Measurements from ENCODE around the gene ZNF14. TPM values are rescaled to one million over a fixed set of nuclear protein-coding genes. Genes with fewer than 3 reads are reported as not detected.

Gene ZNF14
- total RNA-seq = 3.4 and 4.6 TPM in 2 replicates

DNA sequence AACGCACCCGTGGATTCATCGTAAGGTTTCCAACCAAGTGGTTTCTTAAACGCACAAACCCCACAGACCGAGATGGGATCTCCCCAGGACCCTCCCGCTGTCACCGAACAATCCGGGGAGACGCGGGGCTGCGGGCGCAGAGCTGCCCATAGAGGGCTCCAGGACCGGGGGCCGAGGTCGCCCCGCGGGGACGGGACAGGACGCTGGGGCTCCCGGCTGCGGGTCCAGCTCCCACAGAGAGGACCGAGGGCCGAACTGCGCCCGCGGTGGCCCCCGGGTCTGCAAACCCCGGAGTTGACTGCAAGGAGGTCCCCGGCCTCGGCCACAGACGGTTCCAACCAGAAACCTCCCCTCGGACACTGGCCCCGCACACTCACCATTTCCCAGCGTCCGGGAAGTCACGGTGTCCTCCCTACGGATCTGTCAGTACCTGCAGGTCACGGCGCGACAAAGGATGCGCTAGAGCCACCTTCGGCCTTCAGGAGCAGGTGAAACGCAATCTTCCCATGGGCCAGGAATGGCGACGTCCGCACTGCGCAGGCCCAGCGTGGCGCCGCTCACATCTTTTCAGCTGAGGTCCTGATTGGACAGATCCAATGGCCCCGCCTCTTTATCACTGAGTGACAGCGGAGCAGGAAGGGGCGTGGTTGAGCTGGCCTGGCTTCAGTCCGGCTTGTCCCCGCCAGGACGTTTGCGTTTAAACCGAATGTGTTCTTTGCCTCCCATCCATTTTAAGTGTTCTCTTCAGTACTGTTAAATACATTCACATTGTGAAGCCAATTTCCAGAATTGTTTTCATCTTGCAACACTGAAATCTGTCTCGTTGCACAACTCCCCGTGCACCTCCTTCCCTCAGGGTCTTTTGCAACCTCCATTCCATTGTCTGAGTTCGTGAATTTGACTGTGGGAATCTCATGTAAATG is at the start of gene ZNF14:
Gene ZNF14, minus strand, starts transcription at position 534 of the 923 bp plus-strand sequence. Its CDS starts 154 bp downstream, at position 380.

DNA sequence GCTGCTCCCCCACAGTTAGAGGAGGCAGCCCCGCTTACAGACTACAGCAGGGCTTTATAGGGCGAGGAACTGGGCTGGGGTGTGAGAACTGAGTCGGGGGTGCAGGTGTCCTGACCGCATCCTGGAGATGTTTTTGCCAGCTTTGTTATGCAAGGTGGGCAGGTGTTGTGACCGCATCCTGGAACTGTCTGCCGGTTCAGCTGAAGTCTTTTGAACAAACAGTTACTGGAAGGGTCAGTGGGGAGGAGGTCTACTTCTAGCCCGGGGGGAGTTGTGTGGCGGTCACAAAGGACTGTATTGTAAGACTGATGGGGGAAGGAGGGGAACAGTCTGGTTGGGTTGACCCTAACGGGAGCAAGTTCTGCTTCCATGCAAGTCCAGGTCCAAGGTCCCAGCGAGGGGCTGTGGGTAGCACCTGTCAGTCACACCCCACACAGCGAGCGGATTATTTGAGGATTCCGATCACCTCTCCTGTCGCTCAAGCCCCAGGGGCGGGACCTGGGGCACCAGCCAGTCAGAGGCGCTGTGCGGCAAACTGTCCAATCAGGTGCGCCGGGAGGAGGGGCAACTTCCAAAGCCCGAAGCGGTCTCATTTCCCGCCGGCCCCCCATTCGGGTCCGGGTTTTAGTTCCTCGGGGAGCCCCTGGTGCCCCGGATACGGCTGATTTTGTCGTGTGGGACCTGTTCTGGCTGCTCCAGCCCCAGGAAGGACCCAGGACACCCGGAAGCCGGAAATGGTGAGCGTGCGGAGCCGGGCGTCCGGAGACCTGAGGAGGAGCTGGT is 64.5 kb downstream of the ZNF14 start, which contains the start of gene ZNF101:
Gene ZNF101, plus strand, starts transcription at position 610 of the 783 bp plus-strand sequence. Its CDS starts 125 bp downstream, at position 735.

DNA sequence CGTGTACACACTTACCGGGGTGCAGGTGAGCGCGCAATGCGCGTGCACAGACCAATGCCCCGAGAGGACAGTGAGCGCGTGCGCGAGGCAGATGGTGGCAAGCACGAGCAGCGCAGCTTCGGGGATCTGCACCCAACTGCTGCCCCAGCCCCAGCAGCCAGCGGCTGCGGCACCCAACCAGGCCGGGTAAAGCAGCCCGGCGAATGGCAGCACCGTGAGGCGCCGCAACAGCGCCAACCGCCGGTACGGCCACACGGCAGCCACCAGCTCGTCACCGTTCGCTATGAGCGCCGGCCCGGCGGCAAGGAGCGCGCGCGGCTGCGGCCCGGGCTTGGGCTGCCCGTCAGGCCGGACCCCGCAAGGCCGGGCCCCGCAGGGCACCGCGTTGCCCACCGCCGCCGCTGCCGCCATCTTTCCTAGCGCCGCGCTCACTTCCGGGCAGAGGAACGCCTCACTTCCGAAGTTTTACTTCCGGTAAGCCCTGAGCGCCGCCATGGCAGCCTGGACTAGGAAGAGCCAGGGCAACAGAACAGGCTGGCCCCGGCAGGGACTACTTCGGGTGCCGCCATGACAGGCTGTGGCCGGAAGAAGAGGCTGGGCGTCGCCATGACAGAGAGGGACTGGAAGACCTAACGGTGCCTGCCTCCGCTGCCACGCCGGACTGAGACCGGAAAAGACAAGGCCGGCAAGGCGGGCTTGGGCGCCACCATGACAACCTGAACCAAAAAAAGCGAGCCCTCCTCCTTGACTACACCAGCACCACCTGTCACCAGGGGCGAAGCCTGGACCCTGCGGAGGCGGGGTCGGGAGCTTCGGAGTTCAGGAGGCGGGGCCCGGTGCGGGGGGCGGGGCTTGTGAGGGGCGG is 69.4 kb downstream of the ZNF14 start, which contains the start of gene ATP13A1:
Gene ATP13A1, minus strand, starts transcription at position 421 of the 865 bp plus-strand sequence. Its CDS starts 10 bp downstream, at position 411.

Other genes starting within 250 kb of the ZNF14 start
- 0.45 and 1.0 TPM in 2 replicates for gene TSSK6, start 217.6 kb downstream of the ZNF14 start, total RNA-seq
- 261 and 295 TPM in 2 replicates for gene NDUFA13, start 216.9 kb downstream of the ZNF14 start, total RNA-seq
- 0.18 and 0.38 TPM in 2 replicates for gene YJEFN3, start 204.2 kb downstream of the ZNF14 start, total RNA-seq
- gene CILP2, start 194.8 kb downstream of the ZNF14 start, total RNA-seq = under 0.01 and 0.19 TPM in 2 replicates
- not detected in 2 replicates for gene PBX4, start 114.4 kb downstream of the ZNF14 start, total RNA-seq
- 0.47 and 0.54 TPM in 2 replicates for gene LPAR2, start 104.9 kb downstream of the ZNF14 start, total RNA-seq
- 7.0 and 7.9 TPM in 2 replicates for gene GMIP, start 89.5 kb downstream of the ZNF14 start, total RNA-seq
- gene ATP13A1, start 69.4 kb downstream of the ZNF14 start, total RNA-seq = 26.0 and 30.7 TPM in 2 replicates
- 8.9 and 9.2 TPM in 2 replicates for gene ZNF101, start 64.3 kb downstream of the ZNF14 start, total RNA-seq
- 0.45 and 7.1 TPM in 2 replicates for gene ZNF506, start 88.6 kb upstream of the ZNF14 start, total RNA-seq
- 0.36 and 3.3 TPM in 2 replicates for gene ZNF253, start 132.8 kb upstream of the ZNF14 start, total RNA-seq
- 1.6 and 6.5 TPM in 2 replicates for gene ZNF93, start 167.8 kb upstream of the ZNF14 start, total RNA-seq

All from endothelial cell of coronary artery (primary cell).